ENCODE results near the gene GAB2.
A peak's percentile ranks its signal among the peaks of the same experiment; 100 is the strongest.
"Not testable (repeated sequence)": the region's sequence is repeated elsewhere in the genome, so short reads cannot be mapped to it uniquely, and the experiment has no call there.

The GAB2 gene

GRCh38 chr11:78223320-78223954 is 194.2 kb downstream of the GAB2 start:
- DNase-seq: no peak

- not testable (repeated sequence) for DNase-seq
Measured at GRCh38 chr11:78222726-78223125, 194.9 kb downstream of the GAB2 start.

- no peak for DNase-seq
Measured at GRCh38 chr11:78221396-78222315, 196.0 kb downstream of the GAB2 start.

- no peak for DNase-seq
Measured at GRCh38 chr11:78220218-78221157, 197.1 kb downstream of the GAB2 start.

GRCh38 chr11:78219493-78220217 is 198.0 kb downstream of the GAB2 start:
- DNase-seq: peak in 4 of 56 donors; percentile 13 to 41 (median 20)

GRCh38 chr11:78218707-78219492 is 198.7 kb downstream of the GAB2 start:
- no peak for DNase-seq

- no peak for DNase-seq
Measured at GRCh38 chr11:78217650-78218541, 199.7 kb downstream of the GAB2 start.

- no peak for DNase-seq
Measured at GRCh38 chr11:78216571-78217287, 200.9 kb downstream of the GAB2 start.

- no peak for DNase-seq
Measured at GRCh38 chr11:78216021-78216420, 201.6 kb downstream of the GAB2 start.

- DNase-seq: no peak
Measured at GRCh38 chr11:78214331-78215194, 203.1 kb downstream of the GAB2 start.

- DNase-seq: no peak
Measured at GRCh38 chr11:78213526-78214330, 203.9 kb downstream of the GAB2 start.

GRCh38 chr11:78212586-78213371 is 204.8 kb downstream of the GAB2 start:
- peak in 17 of 56 donors; percentile 11 to 64 (median 23) for DNase-seq

- no peak for DNase-seq
Measured at GRCh38 chr11:78211565-78211964, 206.1 kb downstream of the GAB2 start.

- no peak for DNase-seq
Measured at GRCh38 chr11:78210000-78210608, 207.5 kb downstream of the GAB2 start.

- no peak for DNase-seq
Measured at GRCh38 chr11:78209478-78209877, 208.1 kb downstream of the GAB2 start.
